HG03095 (cell line): ENCODE data around the gene TBX2.

Source experiments
- ATAC-seq: cut with Tn5 transposase; IDR thresholded peaks from one replicate; pipeline ENCODE4 v1.9.1; 2021; ENCODE audit warnings: moderate library complexity; ENCODE audit not compliant: unreplicated experiment

TBX2 gene

DNA sequence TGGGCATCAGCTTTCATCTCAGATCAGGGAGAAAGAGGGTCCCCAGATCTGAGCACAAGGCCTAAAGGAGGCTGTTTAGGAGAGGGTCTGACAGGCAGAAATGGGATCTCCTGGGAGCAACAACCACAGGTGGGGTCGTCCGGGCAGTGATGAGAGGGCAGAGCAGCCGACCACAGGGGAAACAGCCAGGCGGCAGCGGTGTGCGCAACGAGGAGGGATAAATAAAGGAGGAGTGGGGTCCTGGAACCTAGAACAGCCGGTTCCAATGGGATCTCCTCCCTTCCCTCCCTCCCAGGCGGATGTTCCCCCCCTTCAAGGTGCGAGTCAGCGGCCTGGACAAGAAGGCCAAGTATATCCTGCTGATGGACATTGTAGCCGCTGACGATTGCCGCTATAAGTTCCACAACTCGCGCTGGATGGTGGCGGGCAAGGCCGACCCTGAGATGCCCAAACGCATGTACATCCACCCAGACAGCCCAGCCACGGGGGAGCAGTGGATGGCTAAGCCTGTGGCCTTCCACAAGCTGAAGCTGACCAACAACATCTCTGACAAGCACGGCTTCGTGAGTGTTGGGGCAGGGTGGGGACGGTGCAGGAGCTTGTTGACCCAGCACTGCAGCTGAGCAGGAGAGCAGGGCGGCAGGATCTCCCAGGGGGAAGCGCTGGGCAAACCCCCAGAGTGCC, 1.9 kb downstream of the TBX2 start:
- no peak for ATAC-seq

DNA sequence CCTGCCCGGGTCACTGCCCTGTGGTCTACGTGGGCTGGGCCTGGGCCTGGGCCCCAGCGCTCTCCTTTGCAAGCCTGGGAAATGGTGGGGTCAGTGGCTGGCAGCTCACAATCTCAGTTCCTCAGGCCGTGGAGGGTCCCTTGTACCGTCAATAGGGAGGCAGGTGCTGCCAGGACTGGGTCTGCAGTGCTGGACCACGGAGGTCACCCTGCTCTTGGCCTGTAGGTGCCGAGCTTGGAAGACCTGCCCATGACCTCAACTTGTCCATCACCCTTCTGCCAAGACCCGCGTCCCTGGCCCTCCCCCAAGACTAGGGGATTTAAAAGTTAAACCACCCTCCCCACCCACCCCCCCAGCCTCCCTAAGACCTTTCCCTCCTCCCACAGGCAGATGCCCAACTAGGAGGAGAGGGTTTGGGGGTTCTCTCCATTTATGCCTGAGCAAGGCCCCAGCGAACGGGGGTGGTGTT, 2.5 kb downstream of the TBX2 start:
- no peak for ATAC-seq

DNA sequence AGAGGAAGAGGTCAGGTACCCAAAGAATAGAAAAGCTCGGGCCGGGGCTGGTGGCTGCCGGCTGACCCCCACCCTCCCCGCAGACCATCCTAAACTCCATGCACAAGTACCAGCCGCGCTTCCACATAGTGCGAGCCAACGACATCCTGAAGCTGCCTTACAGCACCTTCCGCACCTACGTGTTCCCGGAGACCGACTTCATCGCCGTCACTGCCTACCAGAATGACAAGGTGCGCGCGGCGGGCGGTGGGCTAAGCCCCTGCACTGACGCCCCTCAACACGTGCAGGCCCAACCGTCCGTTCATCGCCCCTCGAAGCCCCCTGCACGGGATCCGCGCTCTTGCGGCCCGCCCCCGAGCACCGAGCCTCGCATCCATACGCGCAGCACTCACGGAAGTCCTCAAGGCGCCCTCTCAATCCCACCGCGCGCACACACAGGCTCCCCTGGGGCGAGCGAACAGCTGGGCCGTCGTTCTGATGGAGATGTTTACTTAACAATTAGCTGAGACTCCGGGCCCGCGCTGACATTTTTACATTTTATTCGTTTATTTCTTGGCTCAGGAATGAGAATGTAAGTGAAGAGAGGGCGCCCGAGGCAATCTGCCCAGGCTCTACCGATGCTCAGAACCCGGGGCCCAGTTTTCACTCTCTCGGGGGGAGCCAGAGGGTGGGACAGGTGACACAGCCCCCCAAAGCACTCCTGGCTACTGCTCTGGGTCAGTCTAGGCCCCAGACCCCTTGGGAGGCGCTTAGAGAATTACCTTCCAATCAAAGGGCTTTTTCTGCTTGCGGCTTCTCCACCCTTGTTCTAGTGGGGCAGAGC, 3.5 kb downstream of the TBX2 start:
- ATAC-seq = no peak

DNA sequence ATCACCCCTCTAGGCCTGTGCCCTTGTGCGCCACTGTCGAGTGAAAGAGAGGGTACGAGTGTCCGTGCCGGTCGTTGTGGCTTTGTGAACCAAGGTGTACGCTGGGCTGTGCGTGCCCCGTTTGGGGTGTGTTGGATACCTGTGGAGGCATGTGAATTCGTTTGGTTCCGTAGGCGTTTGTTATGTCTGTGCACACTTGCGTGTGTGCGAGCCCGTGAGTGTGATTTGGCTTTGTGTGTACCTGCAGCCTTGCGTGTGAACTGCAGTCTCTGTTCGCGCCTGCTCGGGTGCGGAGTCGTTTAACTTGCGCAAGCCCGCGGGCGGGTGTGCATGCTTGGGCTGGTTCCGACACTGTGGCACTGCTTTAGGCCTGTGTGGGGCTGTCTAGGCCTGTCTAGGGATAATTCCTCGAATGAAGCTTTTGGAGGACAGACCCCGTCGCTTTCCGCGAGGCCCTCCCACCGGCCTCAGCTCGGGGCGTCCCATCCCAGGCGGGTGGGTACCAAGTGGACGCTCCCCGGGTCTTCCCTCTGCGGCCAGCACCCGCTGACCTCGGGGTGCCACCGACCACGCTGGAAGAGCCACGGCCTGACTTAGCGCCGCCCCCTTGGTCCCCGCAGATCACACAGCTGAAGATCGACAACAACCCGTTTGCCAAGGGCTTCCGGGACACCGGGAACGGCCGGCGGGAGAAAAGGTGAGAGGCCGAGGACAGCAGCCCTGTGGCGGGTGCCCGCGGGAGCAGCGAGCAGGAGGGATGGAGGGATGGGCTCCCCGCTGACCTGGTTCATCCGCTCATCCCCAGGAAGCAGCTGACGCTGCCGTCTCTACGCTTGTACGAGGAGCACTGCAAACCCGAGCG, 4.4 kb downstream of the TBX2 start:
- ATAC-seq = no peak

DNA sequence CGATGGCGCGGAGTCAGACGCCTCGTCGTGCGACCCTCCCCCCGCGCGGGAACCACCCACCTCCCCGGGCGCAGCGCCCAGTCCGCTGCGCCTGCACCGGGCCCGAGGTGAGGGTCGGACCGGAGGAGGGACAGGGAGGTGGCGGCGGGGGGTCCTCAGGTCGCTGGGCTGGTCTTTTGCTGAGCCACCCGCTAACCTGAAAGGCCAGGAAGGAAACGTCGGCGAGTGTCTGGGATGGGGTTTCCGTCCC, 4.9 kb downstream of the TBX2 start:
- no peak for ATAC-seq

DNA sequence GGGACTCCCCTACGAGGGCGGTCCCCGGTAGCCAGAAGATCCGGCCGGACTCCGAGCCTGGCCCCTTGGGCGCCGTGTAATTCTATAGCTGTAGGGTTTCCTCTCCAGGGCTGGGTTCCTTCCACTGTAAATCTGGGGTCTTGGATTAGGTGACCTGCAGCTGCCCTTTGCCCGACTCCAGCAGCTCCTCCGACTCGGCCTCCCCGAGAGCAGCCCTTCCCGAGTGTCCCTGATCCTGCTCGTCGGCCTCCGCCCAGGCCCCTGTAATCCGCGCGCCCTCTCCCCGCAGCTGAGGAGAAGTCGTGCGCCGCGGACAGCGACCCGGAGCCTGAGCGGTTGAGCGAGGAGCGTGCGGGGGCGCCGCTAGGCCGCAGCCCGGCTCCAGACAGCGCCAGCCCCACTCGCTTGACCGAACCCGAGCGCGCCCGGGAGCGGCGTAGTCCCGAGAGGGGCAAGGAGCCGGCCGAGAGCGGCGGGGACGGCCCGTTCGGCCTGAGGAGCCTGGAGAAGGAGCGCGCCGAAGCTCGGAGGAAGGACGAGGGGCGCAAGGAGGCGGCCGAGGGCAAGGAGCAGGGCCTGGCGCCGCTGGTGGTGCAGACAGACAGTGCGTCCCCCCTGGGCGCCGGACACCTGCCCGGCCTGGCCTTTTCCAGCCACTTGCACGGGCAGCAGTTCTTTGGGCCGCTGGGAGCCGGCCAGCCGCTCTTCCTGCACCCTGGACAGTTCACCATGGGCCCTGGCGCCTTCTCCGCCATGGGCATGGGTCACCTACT, 5.5 kb downstream of the TBX2 start:
- no peak for ATAC-seq

DNA sequence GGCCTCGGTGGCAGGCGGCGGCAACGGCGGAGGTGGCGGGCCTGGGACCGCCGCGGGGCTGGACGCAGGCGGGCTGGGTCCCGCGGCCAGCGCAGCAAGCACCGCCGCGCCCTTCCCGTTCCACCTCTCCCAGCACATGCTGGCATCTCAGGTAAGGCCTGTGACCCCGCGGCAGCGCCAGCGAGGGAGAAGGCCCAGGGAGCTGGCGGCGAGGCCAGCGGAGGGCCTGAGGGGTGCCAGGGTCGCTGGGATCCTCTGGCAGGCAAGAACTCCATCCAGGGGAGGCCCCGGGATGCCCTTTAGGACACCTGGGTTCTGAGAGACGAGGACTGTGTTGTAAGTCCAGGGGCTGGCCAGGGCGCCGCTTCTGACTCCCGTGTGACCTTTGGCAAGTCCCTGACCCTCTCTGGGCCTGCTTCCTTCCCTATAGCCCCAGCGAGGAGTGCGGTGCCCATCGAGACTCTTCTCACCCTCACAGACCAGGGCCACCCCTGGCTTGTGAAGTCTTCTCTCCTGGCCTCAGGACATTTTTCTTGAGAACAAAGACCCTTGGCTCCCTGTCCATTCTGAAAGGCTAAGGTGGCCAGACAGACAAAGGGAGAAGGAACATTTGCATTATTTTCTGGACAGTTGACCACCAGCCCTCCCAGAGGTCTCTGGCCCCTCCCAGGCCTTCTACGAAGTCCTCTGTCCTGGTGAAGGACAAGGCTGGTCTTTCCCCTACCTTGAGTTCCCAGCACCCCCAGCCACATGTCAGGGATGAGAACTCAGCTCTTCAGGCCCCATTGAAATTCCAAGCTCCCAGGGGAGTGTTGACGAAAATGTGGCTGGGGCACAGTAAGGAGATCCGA, 6.3 kb downstream of the TBX2 start:
- ATAC-seq = no peak

DNA sequence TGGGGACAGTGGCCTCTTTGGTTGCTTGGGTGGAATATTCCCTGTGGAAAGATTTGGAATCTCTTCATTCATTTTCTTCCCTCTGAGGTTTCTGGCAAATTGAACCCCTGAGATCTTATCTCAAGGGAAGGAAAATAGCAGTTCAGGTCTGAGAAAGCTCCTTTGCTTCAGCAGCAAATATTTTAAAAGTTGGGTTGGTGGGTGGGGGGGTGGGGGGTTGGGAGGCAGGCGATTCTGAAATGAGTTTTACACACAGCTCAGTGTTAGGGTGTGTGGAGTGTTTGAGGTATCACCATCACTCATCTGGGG, 6.8 kb downstream of the TBX2 start:
- ATAC-seq = no peak

DNA sequence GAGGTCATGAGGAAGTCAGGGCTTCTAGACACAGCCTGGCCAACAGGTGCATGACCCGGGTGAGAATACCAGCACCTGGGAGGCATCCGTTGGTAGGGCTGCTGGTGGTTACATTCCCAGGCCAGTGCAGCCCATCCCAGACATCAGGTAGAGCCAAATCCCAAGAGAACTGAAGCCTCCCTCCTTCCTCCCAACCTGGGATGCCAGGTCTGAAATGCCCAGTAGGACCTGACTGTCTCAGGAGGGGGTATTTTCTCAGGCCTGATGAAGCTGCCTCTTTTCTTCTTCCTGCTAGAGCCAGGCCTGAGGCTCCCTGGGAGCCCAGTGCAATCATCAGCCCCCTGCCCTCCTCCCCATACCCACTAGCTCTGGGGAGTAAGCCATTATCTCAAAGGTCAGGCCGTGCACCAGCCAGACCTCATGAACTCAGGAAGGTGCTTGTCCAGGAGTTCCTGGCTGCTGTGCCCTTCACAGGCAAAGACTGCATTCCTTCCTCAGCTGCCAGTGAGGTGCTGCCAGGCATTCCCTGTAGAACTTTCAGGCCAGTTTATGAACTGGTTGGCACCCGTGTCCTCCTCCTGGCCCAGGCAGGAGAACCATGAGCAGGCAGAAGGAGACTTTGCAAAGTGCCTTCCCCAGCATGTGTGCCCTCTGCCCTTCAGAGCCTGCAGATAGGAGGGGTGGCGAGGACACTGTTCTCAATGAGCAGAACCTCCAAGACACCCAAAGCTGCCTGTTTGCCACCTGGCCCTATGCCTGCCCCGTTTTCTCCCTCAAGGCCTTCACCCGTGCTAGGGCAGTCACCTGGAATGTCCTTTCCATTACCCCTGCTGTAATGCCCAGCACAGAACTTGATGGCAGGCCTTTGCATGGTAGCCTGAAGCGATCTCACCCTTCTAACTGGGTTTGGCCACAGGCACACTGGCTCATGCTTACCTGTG, 7.6 kb downstream of the TBX2 start:
- ATAC-seq = no peak

DNA sequence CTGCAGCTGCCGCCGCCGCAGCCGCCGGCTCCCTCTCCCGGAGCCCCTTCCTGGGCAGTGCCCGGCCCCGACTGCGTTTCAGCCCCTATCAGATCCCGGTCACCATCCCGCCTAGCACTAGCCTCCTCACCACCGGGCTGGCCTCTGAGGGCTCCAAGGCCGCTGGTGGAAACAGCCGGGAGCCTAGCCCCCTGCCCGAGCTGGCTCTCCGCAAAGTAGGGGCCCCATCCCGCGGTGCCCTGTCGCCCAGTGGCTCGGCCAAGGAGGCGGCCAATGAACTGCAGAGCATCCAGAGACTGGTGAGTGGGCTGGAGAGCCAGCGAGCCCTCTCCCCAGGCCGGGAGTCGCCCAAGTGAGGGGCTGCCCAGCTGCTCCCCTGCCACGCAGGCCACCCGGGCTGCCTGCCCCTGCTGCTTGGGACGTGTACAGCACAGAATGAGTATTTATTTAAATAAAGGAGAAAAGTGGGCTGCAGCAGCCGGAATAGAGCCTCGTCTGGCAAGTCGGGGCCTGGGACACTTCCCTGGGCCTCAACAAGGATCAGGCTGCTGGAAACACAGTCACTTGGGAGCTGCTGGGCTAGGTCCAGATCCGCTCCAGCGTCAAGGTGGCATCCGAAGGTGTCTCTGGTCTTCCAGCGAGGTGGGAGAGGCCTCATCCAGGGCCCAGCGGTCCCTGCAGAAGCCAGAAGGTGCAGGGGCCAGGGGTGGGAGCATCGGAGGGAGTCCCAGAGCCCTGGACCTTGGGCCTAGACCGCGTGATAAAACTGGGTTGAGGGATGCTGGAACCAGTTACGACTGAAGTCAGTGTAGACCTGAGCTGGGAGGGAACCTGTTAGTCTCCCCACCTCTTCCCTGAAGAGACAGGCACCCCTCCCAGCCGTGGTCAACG, 8.8 kb downstream of the TBX2 start:
- no peak for ATAC-seq

DNA sequence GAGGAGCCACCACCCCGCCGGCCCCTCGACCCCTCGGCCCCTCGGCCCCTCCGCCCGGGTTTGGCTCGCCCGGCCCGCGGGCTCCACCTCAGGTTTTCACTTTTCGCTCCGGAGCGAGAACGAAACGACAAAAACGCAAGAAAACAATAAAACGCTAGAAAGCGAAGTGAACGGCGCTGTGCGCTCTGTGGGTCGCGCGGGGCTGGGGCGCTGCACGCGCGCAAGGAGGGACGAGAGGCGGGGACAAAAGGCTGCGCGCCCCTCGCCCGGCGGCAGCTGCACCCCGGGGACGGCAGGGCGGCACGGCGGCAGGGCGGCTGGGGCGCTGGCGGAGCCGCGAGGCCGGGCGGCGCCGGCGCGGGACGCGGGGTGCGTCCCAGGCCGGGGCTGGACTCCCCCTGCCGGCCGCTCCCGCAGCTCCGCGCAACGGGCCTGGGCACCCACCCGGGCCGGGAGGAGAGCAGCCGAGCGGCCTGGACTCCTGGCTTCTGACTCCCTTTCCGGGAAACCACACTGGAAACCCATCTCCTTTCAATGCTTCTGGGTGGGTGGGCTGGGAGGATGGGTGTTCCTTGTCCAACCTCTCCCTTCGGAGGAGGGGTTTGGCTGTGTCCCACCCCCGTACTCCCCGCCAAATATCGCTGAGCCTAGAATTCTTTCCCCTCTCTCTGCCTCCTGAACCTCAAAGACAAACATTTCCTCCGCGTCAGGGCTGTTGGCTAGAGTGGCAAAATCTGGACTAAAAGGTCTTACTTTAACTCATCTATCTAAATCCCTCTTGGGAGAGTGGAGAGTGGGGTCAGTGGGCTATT, 9.9 kb downstream of the TBX2 start:
- ATAC-seq = no peak

DNA sequence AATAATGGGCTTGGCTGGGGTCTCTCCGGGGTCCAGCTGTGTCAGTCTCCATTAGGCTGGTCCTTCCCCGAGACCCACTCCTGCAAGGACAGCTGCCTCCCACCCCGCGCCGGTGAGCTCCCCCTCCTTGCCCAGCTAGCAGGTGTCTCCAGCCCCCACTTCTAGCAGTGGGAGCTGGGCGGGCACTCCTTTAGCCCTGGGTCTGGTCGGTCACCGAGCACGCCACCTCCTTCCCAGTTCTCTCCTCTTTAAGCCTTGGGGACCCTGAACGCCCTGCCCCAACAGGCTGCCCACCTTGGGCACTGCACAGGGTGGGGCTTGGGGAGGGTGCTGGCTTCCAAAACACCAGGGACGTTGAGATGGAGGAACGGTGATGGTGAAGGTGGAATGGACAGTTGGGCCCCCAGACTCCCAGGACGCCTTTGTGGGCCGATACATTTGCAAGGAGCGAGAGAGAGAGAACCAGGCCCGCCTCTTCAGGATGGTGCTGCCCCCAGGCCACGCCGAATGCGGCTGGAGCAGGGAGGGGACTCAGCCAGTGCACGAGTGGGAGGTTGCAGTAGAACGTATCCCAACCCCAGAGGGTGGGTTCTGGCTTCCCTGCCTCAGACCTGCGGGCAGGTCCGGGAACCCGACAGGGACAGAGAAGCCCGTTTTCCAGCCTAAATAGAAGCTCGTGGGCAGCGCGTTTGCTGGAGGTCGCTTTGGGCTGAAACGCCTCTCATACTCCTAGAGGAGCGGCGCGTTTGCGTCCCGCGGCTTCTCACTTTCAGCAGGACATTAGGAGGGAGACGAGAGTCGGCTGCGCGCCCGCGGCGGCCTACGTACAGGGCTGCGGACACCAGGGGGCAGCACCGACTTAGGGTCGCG, 10.7 kb downstream of the TBX2 start:
- no peak for ATAC-seq

DNA sequence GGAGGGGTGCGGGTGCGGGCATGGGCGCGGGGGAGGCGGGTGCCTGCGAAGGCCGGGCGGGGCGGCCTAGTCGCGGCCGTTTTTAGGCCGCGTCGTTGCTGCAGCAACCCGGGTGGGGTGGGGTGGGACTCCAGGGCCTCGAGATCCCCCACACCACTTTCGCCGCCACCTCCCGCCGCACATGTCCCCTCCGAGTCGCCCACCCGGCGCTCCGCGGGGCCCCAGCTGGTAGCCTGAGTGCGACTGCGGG, 11.3 kb downstream of the TBX2 start:
- no peak for ATAC-seq

DNA sequence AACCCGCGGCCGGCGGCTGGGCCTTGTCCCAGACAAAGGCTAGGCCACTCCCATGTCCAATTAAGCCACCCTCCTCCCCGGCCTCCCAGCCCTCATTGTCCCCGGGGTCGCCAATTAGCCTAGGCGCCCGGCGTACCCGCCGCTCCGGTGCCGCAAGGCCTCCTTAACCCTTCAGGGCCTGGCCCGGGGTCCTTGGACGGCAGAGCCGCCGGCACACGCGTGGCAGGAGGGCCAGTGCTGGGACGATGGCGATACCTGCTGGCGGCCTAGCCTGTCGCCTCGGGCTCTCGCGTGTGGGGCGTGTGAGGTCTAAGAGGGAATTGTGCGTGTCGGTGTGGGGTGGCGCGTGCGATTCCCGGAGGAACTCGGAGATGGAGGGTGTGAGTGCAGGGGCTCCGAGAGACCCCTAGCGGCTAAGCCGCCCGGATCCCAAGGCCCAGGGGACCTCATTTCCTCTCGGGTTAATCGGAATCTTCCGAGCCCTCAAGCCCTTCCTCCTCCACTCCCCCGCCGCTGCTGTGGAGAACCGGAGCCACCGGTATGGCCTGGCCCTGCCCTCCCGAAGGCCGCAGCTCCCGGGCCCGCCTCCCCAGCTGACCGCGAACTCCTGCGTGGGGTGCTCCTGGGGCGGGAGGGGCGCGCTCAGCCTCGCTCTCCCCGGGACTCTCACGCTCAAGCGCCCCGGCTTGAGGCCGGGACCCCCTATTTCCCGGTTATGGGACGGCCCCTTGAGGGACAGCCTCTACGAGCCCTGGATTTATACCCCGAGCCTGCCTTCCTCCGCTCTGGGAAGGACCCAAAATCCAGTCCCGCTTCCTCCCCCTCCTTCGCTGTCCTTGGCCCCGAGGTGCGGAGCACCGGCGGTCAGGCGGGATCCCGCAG, 11.9 kb downstream of the TBX2 start:
- ATAC-seq = no peak

DNA sequence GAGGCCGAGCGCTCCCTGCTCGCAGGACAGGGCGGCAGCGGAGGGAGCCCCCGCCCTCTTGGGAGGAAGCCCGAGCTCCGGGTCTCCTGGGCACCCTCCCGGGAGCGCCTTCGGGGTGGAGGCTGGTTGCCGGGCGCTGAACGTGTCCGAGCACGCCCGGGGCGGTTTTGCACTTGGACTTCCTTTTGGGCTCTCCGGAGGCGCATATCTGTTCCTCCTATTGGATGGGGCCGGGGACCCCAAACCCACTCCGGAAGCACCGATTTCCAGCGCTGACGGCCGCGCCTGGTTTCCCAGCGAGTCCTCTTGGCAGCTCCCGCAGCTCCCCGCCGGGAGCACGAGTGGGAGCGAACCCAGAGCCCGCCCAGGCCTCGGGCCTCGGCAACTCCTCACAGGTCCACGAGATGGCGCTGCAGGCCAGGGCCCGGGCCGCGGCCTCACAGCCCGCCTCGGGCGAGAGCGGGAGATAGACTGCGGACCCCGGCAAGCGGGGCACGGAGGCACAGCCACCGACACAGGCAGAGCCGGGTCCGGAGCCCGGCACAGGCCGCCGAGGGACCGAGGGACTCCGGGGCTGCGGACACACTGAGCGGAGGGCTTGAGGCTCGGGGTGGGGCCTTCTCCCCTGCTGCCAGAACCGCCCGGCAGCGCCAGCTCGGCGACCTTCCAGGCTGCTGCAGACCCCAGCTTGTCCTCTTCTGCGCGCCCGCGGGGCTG, 12.7 kb downstream of the TBX2 start:
- ATAC-seq = peak; percentile 50
